ENCODE results near the gene SLC49A4. TPM values are rescaled to one million over a fixed set of nuclear protein-coding genes. Genes with fewer than 3 reads are reported as not detected.
"Not testable (repeated sequence)": the region's sequence is repeated elsewhere in the genome, so short reads cannot be mapped to it uniquely, and the experiment has no call there.

SLC49A4 gene
- 10 to 100 TPM; 13.2 to 19.7 (median 15.7) TPM for total RNA-seq
- 1 to 10 TPM; 3.1 to 6.8 TPM for polyA plus RNA-seq
- long read RNA-seq, donor 1, transcript DIRC2-201 (9 exons, 3,596 nt): major isoform, 39 of 41 reads
- long read RNA-seq, donor 1, partial matches to known transcripts: 0 of 41 reads
- long read RNA-seq, donor 1, other reads (novel, unspliced or antisense): 2 of 41 reads
- long read RNA-seq, donor 2, transcript DIRC2-201 (9 exons, 3,596 nt): major isoform, 19 of 21 reads
- long read RNA-seq, donor 2, partial matches to known transcripts: 1 of 21 reads
- long read RNA-seq, donor 2, other reads (novel, unspliced or antisense): 1 of 21 reads
- long read RNA-seq, donor 3, transcript DIRC2-201 (9 exons, 3,596 nt): major isoform, 5 of 5 reads
- long read RNA-seq, donor 3, partial matches to known transcripts: 0 of 5 reads
- long read RNA-seq, donor 3, other reads (novel, unspliced or antisense): 0 of 5 reads

GRCh38 chr3:122794779-122795673, at the start of gene SLC49A4:
SLC49A4 (plus strand) TSS chr3:122795069; CDS start chr3:122795193, 124 bp downstream.
- intact Hi-C loops (cut with DNase I): loop anchor here in 2 of 10 donors (5.0 to 10.0 kb wide), 3 partner anchors 400 to 1517 kb away; partner anchors contain the start of gene POLQ (in 1 of the 2)
- no peaks in the 10 kb centered on the region for H3K9me3 ChIP-seq
- DNase-seq (peak; percentile 63 to 80), ATAC-seq (peak; percentile 82 to 93 (median 90))
- H3K27me3 ChIP-seq: no peaks in the 10 kb centered on the region
- H3K36me3 ChIP-seq: no peaks in the 10 kb centered on the region
- H3K4me3 ChIP-seq: peak within 1 kb of the TSS; percentile 47 to 96 (median 84)
- 0 to 1% methylated on average over 83 to 84 of the region's 84 CpGs for WGBS, 2 donors
- TF ChIP-seq CTCF (IDR thresholded peaks at IDR 0.05): peak in 3 of 9 donors; percentile 19 to 33 (median 28)
- peak within 1 kb of the TSS; percentile 83 to 98 (median 95) for H3K27ac ChIP-seq
- peaks cover 0 to 56% (median 19%) of the 10 kb centered on the region in 9 donors for H3K4me1 ChIP-seq

- no peak overlapping the region for H3K27ac ChIP-seq
- ATAC-seq (no peak), DNase-seq (no peak)
- no peak for TF ChIP-seq CTCF (IDR thresholded peaks at IDR 0.05)
- no peaks in the 10 kb centered on the region for H3K4me1 ChIP-seq
- H3K9me3 ChIP-seq: peaks cover 0 to 7% (median 0%) of the 10 kb centered on the region in 11 donors
- no peaks in the 10 kb centered on the region for H3K27me3 ChIP-seq
- H3K4me3 ChIP-seq: no peak overlapping the region
- intact Hi-C loops (cut with DNase I): no loop called here
- H3K36me3 ChIP-seq: peaks cover 0 to 66% (median 18%) of the 10 kb centered on the region in 9 donors
- WGBS, 2 donors: 95 to 97% methylated on average over 4 of the region's 4 CpGs
Measured at GRCh38 chr3:122745369-122746021, 49.4 kb upstream of the SLC49A4 start.

- ATAC-seq, H3K4me3 ChIP-seq: not testable (repeated sequence)
Measured at GRCh38 chr3:122747295-122747694, 47.6 kb upstream of the SLC49A4 start.

GRCh38 chr3:122748347-122748746, 46.5 kb upstream of the SLC49A4 start:
- peaks cover 0 to 62% (median 4%) of the 10 kb centered on the region in 9 donors for H3K36me3 ChIP-seq
- WGBS, 2 donors: 98 to 100% methylated on average over 1 of the region's 1 CpG
- no peak for ATAC-seq

More at GRCh38 chr3:122747295-122747694, 47.6 kb upstream of the SLC49A4 start:
- H3K36me3 ChIP-seq: peaks cover 0 to 63% (median 9%) of the 10 kb centered on the region in 9 donors
- H3K4me1 ChIP-seq; H3K27ac ChIP-seq; H3K27me3 ChIP-seq; intact Hi-C loops (cut with DNase I); DNase-seq; H3K9me3 ChIP-seq: not testable (repeated sequence)
- WGBS, 2 donors: 90 to 98% methylated on average over 10 to 20 of the region's 35 CpGs

More at GRCh38 chr3:122748347-122748746, 46.5 kb upstream of the SLC49A4 start:
- H3K27me3 ChIP-seq: no peaks in the 10 kb centered on the region
- TF ChIP-seq CTCF (IDR thresholded peaks at IDR 0.05): no peak
- no peak overlapping the region for H3K27ac ChIP-seq
- intact Hi-C loops (cut with DNase I): no loop called here
- H3K4me1 ChIP-seq: no peaks in the 10 kb centered on the region
- no peak overlapping the region for H3K4me3 ChIP-seq
- H3K9me3 ChIP-seq: no peaks in the 10 kb centered on the region
- DNase-seq: no peak

Measured in heart right ventricle (tissue), 16 donors.